Endothelial cell (in vitro differentiated cells): ENCODE measurements around the gene ARMH2. TPM values are rescaled to one million over a fixed set of nuclear protein-coding genes. Genes with fewer than 3 reads are reported as not detected.

Experiments
- DNase-seq: peaks from one replicate; pipeline ENCODE4 v3.0.0; 2021; ENCODE audit warnings: low spot score
- H3K27ac Mint-ChIP-seq: one replicate; pipeline ENCODE4 v1.8.0; 2021; ENCODE audit warnings: mixed read lengths, inconsistent platforms; ENCODE audit not compliant: unreplicated experiment
- H3K27me3 Mint-ChIP-seq: one replicate; pipeline ENCODE4 v1.8.0; 2021; ENCODE audit warnings: mild to moderate bottlenecking, moderate library complexity, mixed read lengths, inconsistent platforms; ENCODE audit not compliant: unreplicated experiment
- H3K36me3 Mint-ChIP-seq: one replicate; pipeline ENCODE4 v1.8.0; 2021; ENCODE audit warnings: mild to moderate bottlenecking, low read depth, mixed read lengths, inconsistent platforms; ENCODE audit not compliant: unreplicated experiment
- H3K4me1 Mint-ChIP-seq: one replicate; pipeline ENCODE4 v1.8.0; 2021; ENCODE audit warnings: mild to moderate bottlenecking, mixed read lengths, inconsistent platforms; ENCODE audit not compliant: unreplicated experiment
- H3K4me3 Mint-ChIP-seq: one replicate; pipeline ENCODE4 v1.8.0; 2021; ENCODE audit warnings: mild to moderate bottlenecking, mixed read lengths, inconsistent platforms; ENCODE audit not compliant: unreplicated experiment
- H3K9me3 Mint-ChIP-seq: one replicate; pipeline ENCODE4 v1.8.0; 2021; ENCODE audit warnings: mixed read lengths, inconsistent platforms; ENCODE audit not compliant: unreplicated experiment
- total RNA-seq: library from RNA; stranded (reverse); fragmentation: NEBNext Ultra II Directional; extraction: Animal tissue kit (Norgen Biotek cat#: 25700); gene quantifications from one replicate; pipeline ENCODE4 v1.2.1, GENCODE V29; 2021; ENCODE audit not compliant: unreplicated experiment
- TF ChIP-seq, protein P1 (sequence below): fragments of 200-600 bp; sonication (generic); IDR thresholded peaks from one replicate; pipeline ENCODE4 v1.5.0; 2021; ENCODE audit warnings: antibody characterized with exemption; ENCODE audit not compliant: unreplicated experiment

ARMH2 gene
- total RNA-seq, 1 donor from 2014 or later, result not detected

DNA sequence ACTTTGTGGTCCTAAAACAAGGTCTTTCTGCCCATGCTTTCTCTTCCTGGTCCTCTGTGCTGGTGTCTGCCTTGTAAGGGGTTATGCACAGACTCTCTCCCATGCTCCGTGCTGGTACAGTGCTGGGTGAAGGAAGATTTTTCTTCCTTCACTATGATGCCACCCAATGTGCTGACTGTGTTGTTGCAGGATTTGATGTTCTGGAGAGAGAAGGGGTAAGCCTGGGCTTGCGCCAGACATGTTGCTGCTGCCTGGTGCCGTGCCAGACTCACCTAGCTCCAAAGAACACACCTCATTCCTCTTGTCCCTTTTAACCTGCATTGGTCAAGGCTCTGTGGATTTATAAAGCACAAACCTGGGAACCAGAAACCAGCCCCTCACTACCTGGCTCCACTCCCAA is 28.4 kb upstream of the ARMH2 start:
- H3K27ac Mint-ChIP-seq, result no peak overlapping the region
- H3K9me3 Mint-ChIP-seq, result no peaks in the 10 kb centered on the region
- H3K4me3 Mint-ChIP-seq, result no peak overlapping the region

DNA sequence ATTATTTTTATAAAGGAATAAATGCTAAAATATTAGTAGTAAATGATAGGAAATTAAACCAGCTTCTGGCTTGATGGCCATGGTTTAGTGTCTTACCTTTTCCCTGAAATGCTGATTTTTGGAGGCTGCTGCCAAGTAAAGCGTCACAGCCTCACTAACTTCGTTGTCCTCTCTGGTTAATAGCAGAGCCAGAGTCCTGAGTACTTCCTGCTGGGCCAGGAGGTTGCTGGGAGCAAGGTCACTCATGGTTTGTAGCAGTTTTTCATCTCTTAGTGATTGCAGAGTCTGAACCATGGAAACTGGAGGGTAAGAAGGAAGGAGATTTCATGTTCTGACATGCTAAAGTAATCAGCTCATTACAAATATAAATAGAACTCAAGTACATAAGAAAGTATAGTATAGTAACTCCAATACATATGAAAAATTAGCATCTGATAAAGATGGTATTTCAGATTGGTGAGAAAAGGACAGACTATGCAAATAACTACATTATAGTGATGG is 26.5 kb upstream of the ARMH2 start:
- Mint-ChIP-seq H3K27me3 (no peaks in the 10 kb centered on the region), H3K36me3 (no peaks in the 10 kb centered on the region), H3K4me3 (no peak overlapping the region), H3K4me1 (no peaks in the 10 kb centered on the region), H3K9me3 (no peaks in the 10 kb centered on the region), H3K27ac (no peak overlapping the region)
- TF ChIP-seq, protein P1, sequence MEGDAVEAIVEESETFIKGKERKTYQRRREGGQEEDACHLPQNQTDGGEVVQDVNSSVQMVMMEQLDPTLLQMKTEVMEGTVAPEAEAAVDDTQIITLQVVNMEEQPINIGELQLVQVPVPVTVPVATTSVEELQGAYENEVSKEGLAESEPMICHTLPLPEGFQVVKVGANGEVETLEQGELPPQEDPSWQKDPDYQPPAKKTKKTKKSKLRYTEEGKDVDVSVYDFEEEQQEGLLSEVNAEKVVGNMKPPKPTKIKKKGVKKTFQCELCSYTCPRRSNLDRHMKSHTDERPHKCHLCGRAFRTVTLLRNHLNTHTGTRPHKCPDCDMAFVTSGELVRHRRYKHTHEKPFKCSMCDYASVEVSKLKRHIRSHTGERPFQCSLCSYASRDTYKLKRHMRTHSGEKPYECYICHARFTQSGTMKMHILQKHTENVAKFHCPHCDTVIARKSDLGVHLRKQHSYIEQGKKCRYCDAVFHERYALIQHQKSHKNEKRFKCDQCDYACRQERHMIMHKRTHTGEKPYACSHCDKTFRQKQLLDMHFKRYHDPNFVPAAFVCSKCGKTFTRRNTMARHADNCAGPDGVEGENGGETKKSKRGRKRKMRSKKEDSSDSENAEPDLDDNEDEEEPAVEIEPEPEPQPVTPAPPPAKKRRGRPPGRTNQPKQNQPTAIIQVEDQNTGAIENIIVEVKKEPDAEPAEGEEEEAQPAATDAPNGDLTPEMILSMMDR, result no peak
- no peak for DNase-seq

More for the DNA sequence above, 28.4 kb upstream of the ARMH2 start:
- Mint-ChIP-seq H3K36me3 (no peaks in the 10 kb centered on the region), H3K27me3 (no peaks in the 10 kb centered on the region), H3K4me1 (no peaks in the 10 kb centered on the region)
- TF ChIP-seq, protein P1, result no peak
- no peak for DNase-seq

DNA sequence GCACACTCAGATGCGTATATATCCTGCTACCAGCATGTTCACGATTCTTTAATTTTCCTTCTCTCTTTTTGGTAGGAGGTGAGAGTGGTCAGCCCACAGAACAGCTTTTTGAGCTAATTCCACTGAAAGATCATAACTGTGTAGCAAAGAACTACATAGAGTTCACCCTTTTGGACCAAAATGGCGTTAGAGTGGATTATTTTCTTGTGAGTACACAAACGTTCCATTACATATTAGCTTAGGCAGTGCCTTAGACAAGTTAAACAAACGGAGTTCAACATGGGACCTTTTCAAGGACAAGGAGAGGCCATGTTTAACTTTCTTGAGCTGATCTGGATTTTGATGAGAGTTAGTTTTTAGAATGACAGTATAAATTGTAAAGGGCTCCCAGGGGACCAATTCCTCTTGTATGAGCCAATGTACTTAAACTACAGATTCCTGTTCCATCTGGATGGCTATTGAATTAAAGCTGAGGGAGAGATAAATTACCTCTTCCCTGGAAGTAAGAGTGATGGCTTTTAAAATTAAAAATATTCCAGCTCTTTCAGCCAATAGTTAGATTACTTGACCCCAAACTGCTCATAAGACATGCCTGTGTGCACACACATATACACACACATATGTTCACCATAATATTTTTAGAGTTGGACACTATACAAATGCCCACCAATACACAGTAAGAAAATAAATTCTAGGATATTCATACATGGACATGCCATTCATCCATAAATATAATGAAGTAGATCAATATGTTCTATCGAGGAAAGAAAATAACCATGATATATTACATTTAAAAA is 25.6 kb upstream of the ARMH2 start:
- H3K4me1 Mint-ChIP-seq, result no peaks in the 10 kb centered on the region
- no peak for DNase-seq
- H3K27me3 Mint-ChIP-seq, result no peaks in the 10 kb centered on the region
- TF ChIP-seq, protein P1, result no peak
- no peak overlapping the region for H3K4me3 Mint-ChIP-seq
- H3K27ac Mint-ChIP-seq, result no peak overlapping the region
- H3K9me3 Mint-ChIP-seq, result no peaks in the 10 kb centered on the region
- H3K36me3 Mint-ChIP-seq, result no peaks in the 10 kb centered on the region

DNA sequence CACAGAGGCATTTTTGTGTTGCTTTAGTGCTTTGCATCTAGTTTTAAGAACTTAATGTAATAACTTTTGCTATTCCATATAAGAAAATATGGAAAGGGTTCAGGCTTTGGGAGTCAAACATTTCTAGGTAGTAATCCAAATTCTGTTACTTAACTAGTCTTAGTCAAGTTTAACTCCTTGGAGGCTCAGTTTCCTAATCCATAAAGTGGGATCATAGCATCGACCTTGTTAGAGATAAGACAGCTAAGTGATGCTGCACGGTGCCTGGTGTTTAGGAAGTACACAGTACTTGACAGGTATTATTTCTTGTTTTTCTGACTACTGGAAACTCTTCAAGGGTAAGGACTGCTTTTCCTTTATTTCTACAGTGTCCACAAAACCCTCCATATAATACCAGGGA is 24.5 kb upstream of the ARMH2 start:
- Mint-ChIP-seq H3K36me3 (no peaks in the 10 kb centered on the region), H3K9me3 (no peaks in the 10 kb centered on the region), H3K4me3 (no peak overlapping the region), H3K27me3 (no peaks in the 10 kb centered on the region), H3K27ac (no peak overlapping the region), H3K4me1 (no peaks in the 10 kb centered on the region)
- no peak for DNase-seq
- TF ChIP-seq, protein P1, result no peak

DNA sequence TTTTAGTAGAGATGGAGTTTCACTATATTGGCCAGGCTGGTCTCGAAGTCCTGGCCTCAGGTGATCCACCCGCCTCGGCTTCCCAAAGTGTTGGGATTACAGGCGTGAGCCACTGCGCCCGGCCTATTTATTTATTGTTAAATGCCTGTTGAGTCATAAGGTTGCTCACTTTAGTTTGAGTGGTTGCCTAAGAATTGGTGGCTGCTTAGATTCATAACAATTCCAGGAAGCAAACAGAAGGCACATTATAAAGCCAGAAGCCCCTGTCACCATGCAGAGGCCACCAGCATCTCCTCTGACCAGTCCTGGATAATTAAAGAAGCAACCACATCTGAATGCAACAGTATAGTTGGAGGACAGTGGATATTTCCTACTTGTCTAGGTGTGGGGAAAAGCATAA is 24.0 kb upstream of the ARMH2 start:
- no peaks in the 10 kb centered on the region for H3K36me3 Mint-ChIP-seq
- H3K27me3 Mint-ChIP-seq, result no peaks in the 10 kb centered on the region
- H3K9me3 Mint-ChIP-seq, result no peaks in the 10 kb centered on the region
- TF ChIP-seq, protein P1, result no peak
- no peaks in the 10 kb centered on the region for H3K4me1 Mint-ChIP-seq
- H3K27ac Mint-ChIP-seq, result no peak overlapping the region
- H3K4me3 Mint-ChIP-seq, result no peak overlapping the region
- no peak for DNase-seq
